Stimulated activated CD4-positive, alpha-beta T cell treated with anti-CD3 and anti-CD28 coated beads, Interleukin-1b, Interleukin-23, amount 100 ng/mL, for 24 hours (primary cell): ENCODE data around the gene LANCL3.

Experiments used
- DNase-seq, 4 experiments: peaks; one replicate each; pipeline ENCODE4 v3.0.0-alpha.2; 2020; ENCODE audit warnings: low read depth in 4 of 4, low spot score in 1 of 4

LANCL3 gene

DNA sequence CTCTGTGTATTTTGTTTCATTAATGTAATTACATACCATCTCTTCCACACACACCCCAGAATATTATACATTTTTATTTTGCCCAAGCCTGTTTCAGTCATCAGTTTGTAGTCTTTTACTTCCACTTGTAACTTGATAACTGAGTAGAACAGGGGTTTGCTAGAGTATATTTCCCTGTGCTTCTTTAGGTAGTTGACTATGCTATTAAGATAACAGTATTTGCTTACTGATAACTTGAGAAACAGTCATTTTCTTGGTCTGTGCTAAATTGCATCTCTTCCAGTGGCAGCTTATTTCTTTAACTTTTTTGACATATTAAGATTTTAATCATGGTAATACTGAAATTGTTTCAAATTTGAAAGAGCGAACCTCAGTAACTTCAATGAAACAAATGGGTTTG lies 107.1 kb downstream of the LANCL3 start:
- no peak for DNase-seq

DNA sequence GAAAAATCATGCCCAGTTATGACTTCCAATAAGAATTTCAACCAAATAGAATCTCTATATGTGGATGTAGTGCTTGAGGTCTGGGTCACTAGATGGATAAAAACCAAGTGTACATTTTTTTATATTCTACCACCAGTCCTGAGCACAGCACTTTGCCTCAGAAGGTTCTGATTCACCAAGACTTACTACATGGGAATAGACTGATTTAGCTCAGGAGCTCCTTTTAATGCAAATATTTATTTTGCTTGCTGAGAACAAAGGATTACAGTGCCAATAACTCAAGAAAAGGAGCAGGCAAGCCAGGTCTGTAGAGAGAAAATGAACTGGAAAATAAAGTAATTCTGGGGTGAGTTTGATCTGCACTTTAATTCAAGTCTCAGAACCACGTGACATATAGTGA lies 107.8 kb downstream of the LANCL3 start:
- DNase-seq = no peak

DNA sequence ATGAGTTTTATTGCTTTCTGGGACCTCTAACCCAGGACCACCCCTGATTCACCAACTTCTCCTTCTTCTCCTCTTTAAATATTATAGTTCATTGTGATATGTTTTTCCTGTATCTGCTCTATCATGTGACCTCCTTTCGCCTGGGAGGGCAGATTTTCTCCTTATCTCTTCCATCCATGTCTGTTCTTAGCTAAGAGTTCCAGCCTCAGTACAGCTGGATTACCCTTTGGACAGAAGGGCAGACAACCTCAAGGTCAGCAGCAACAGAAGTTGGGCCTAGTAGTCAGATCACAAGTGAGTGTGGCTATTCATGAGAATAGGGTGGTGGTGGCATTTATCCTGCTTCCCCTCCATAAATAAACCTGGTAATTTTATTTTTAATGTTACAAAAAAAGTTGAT lies 108.4 kb downstream of the LANCL3 start:
- DNase-seq = no peak

DNA sequence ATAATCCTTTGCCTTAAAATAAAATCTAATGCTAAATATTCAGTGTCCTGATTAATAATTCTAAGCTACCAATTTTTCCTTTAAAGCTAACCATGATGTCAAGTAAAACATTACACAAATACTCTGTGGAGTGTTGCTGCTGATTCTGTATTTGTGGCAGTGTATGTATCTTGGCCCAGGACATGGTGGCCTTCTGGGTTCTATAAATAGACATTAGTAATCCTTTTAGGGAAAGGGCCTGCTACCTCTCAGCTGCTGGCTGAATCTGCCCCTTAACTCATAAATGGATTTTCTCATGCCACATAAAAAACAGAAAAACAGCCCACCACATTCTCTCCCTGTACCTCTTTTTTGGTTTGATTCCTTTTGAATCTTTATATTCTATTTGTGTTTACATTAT lies 113.0 kb downstream of the LANCL3 start:
- DNase-seq = no peak

DNA sequence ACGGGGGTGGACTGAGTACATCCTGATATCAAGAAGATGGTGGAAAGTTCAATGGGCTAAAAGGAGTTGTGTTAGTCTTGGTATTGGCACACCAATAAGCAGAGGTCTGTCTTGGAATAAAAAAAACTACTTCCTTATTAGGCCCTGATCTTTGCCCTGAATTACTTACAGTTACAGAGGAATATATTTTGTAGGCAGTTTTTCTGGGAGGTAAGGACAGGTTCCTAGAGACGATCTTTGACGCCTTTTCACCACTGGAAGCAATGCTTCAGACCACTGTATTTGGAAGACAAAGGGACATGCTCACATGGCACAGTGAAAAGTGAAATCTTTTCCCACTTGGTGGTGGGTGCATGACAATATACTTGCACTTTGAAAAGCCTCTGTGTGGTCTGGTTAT lies 113.5 kb downstream of the LANCL3 start:
- no peak for DNase-seq

DNA sequence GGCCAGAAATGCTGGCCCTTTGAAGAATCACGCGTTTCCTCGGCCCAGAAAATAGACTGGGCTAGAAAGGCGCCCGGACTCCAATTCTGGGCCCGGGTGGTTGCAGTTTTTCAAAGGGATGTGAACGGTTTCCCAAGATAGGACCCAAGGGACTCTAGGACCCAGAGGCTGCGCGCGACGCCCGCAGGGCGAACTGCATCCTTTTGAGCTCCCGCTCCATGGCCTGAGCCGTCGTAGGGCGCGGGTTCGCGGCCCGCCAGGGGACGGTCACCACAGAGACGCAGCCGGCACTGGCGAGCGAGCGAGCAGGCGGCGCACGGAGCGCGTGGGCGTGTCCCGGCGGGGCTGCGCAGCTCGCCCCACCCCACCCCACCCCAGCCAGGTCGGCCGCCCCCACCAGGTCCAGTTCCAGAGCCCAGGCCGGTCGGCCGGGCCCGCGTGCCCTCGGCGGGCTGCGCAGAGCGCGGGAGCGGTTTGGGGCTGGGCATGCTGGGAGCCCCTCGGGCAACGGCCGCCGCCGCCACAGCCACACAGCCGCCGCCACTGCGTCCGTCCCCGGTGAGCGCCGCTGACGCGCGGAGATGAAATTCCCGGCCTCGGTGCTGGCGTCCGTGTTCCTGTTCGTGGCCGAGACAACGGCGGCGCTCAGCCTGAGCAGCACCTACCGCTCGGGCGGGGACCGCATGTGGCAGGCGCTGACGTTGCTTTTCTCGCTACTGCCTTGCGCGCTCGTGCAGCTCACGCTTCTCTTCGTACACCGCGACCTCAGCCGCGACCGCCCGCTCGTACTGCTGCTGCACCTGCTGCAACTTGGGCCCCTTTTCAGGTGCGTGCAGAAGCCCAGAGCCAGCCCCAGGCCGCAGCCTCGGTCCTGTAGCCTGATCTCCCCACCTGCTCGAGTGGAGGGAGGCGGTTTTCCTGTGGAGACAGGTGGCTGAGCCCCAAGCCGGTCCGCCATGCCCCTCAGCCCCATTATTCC lies 114.2 kb downstream of the LANCL3 start, which contains the start of gene XK:
TSS of gene XK (plus strand) at position 411 of the 979 bp plus-strand sequence. CDS start at position 582, 171 bp downstream.
- peak in 3 of 4 experiments; percentile 8 to 14 (median 9) for DNase-seq

DNA sequence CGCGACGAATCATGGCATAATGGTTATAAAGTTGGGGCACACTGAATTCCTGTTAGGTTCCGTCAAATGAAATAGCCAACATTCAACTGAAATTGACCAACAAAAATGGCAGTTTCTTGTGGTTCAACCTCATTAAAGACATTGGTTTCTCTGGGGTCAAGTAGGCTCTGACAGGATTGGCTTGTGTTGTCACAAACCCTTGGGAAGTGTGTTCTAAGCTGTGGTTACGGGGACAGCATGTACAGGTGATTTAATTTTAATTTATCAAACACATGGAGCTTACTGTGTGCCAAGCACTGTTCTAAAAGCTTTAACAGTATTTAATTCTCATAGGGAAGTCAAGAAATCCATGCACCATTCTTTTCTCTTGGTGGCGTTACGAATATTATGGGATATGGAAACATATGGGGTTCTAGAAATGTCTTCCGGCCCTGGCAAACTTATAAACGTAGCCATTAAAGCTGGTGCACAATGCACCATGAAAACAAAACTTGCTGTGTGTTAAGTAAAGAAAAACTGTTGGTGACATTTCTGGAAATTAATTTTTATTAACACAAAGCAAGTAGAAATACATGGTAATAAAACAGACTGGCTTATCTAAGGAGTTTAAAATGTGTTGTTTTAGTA lies 115.0 kb downstream of the LANCL3 start:
- no peak for DNase-seq

DNA sequence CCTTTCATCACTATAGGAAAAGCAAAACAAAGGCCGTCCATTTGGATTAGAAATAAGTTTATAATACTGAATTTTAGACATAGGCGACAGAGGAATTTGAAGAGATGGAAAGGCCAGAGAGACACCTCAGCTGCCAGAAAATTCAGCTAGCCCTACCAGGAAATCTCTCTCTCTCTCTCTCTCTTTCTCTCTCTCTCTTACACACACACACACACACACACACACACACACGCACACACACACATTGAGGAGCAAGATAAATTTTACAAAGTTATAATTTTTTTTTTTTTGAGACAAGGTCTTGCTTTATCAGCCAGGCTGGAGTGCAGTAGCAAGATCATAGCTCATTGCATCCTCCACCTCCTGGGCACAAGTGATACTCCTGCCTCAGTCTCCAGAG lies 115.5 kb downstream of the LANCL3 start:
- DNase-seq = no peak

DNA sequence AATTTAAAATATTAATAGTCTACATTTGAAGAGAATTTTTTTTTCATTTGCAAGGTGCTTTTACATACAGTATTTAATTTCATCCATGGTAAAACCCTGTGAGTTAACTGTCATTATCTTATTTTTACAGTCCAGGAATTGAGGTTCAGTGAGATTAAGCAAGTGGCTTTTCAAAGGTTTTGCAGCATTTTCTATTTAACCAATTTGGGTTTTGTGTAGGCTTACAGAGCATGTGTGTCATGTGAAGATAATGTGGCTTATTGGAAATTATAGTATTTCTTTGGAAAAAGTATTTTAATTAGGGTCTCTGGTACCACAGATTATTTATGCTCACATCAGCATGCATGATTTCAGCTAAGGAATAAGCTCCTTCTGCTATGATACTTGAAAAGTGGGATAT lies 118.7 kb downstream of the LANCL3 start:
- DNase-seq = no peak

DNA sequence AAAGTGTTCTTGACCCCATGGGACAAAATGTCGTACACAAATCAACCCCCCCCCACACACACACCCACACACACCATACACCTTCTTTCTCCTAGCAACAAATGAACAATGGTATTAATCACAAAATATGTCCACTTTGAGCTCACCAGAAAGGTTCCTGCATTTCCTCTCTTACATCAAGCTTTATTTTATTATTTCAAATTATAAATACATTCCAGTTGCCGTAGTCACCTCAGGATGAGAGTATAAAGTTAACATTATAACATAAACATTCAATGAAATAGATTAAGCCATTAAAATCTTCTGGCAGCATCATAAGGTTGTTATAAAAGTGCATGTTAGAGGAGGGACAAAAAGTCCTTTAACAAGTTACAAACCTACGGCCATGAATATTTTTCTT lies 121.5 kb downstream of the LANCL3 start:
- no peak for DNase-seq

DNA sequence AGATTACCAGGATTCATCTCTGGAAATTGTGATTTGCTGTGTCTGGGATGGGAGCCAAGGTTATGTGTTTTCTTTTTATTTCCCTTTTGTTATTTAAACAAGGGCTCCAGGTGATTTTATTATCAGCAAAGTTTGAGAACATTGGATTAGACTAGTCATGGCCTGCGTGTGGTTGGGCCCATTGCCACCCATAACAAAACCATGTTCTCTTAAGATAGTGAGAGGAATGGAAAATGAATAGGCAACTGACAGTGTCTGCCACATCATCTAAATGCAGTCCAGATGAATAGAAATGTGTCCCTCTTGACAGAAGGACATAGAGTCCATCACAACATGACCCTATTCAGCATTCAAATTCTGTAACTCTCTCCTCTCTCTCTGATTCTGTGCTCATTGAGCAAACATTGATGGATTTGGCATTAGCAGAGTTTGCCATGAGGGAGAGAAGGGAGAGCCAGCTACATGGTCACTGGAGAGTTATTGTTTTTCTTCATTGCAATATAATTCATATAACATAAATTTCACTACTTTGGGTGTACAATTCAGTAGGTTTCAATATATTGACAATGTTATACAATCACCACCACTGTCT lies 125.8 kb downstream of the LANCL3 start:
- DNase-seq = no peak

DNA sequence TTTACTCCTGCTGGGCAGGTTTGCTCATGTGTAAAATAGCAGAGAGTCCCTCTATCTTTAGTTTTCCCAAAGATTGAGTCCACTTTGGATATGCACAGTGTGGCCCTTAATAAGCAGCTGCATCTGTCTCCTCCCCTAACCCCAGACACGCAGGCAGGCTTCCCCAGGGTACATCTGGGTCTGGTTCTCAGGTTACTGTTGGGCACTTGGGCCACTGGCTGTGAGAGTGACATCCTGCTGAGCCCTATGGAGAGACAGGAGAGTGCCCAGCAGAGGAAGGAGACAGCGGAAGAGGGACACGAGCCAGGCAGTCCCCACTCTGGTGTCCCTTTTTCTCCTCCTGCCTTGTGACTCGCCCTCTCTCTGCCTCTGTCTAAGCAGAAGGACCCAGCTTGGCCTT lies 130.1 kb downstream of the LANCL3 start:
- no peak for DNase-seq

DNA sequence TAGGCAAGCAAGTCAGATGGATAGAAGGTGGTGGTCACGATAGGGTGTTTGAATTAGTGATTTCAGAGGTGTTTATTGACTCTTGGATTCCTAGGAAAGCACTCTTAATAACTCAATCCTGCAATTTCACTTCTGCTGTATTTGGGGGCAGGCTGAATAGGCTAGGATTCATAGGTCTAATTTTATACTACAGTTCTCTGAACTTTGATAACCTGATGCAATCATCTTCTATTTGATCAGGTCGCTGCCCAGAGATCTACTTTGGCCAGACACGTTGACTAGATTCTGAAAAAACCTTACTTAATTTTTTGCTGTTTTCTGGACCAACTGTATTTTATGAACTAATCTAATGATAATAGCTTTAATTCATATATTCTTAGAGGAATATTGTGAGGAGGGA lies 140.5 kb downstream of the LANCL3 start:
- DNase-seq = no peak

DNA sequence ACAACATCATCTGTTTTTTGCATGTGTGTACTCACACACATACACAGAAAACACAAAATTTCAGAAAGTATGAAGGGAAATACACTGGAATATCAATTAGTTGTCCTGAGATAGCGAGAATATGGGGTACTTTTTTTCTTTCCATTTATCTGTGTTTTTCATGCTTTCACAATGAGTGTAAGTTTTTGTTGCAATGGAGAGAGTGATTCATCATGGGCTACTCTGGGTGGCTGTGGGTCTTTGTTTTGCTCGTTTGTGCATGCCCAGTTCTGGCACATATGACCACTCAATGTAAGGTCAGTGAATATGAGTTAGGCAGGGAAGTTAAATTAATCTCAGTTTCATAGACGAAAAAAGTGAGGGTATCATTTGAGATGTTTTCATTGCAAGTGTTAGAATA lies 141.0 kb downstream of the LANCL3 start:
- DNase-seq = no peak

DNA sequence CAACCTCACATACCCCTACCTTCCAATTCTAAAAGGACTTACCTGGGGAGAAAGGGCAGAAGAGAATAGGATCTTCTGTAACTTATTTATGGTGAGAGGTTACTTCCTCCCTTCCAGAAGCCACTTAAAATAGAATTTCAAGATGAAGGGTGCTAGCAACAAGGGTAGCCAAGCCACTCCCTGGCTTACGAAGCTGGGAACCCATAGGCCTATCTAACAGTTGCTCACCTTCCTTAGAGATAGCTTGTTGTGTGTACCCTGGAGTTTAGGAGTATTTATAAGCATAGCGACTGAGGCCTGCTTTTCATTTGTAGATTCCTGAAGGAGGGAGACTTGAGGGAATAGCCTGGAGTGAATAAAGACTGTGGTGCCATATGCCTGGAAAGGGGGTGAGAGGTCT lies 143.0 kb downstream of the LANCL3 start:
- DNase-seq = no peak

DNA sequence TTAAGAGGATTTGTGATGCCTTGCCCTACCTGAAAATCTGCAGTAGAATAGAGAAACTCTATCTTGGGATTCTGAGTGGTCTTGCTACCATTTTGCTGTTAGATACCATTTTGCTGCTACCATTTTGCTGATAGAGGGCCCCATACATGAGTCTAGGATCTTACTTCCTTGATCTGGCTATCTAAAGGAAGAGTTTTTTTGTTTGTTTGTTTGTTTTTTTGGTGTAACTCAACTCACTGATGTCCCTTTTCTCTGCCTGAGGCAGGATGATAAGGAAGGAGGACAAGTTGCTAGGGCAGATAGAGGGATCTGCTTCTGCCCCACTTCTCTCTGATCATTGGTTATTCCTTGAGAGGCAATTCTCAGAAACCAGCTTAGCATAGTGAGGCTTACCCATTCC lies 145.1 kb downstream of the LANCL3 start:
- no peak for DNase-seq

DNA sequence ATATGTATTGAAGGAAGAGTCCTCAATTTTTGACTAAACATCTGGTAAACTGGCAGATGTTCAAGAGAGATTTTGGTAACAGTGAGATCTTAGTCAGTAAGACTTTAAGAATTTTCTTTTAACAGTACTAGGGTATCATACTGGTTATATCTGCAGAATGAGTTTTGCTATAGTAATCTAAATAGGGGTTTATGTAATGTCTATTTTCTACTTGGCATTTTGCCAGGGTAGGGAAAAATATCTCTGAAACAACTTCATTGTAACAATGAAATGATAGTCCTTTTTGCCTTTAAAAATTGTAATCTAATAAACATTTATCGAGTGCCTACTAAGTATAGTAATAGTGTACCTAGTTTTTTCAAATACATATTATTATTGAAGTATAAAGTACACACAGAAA lies 146.2 kb downstream of the LANCL3 start:
- DNase-seq = no peak

DNA sequence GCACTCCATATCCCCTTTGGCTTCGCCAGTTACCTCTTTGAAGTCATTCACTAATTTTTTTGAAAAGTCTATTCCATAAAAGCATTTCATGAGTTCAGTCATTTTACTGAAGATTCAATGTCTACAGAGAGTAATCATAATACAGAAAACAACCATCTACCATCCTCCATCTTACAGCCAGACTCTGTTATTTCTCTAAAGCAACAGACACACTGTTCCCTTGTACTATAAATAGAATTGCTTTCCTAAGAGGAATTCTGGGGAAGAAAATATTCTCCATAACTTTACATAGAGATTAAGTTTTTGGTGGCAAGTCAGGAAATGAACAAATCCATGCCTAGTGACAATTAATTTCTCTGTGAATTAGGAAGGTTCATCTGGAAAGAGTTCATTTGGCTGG lies 151.1 kb downstream of the LANCL3 start:
- DNase-seq = no peak

DNA sequence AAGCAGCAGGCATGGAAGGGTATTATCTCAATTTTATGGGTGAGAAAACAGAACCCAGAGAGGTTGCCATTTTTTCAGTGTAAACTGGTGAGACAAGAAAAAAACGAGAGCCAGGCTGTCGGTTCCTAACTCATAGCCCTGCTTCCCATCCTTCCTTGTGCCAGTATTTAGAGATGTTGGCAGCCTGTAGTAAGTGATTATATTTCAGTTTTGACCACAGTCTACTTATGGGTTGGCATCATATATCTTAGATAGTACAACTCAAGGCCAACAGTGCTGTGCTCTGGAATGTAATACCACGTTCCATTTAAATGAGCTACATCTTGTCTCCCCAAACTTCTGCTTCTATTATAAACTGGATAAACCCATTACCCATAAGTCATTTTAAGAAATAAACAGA lies 154.9 kb downstream of the LANCL3 start:
- DNase-seq = no peak
